ENCODE measurements around the gene CLTC.

CLTC gene

DNA sequence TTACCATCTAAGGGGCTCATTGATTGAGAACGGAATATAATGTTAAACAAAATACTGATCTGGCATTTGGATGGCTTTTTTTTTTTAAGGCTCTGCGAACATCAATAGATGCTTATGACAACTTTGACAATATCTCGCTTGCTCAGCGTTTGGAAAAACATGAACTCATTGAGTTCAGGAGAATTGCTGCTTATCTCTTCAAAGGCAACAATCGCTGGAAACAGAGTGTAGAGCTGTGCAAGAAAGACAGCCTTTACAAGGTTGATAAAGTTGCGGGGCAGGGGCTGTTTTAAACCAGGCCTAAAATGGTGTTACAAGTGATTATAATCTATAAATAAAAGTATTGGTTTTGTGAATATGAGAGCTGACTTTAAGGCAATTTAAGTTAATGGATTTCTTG is 65.3 kb downstream of the CLTC start:
- no peak for DNase-seq

DNA sequence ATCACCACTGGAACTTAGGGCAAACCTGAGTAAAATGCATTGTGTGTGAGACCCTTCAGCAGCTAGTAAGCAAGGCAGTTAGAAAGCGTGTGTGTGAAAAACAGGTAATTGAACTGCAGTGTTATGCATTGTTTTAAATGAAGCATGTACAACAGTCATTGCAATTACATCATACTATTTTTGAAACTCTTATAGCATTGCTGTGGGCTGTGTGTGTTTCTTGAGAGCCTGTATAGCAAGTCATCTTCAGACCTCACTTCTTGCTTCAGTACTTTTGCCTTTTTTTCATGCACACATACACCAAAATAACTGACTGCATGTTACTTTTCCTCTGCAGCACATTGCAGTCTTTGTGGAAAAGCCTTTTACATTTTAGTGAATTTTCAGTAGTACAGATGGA is 68.3 kb downstream of the CLTC start:
- no peak for DNase-seq

DNA sequence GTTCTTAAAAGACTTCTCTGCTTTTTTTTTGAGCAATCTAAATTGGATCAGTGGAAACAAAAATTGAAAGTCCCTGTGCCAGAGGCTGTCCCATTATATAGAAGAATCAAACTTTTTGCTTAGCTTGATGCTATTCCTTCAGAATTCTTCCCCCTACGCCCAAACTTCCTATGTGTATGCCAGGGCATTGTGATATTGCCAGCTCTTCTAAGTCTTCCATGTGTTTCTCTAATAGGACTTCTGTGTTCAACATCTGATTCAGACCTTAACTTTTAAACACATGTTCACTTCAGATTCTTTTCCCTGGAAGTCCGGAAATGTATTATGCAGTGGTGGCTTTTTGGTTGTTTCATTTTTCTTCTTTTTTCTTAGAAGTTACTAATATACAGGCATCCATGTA is 68.8 kb downstream of the CLTC start:
- DNase-seq: no peak

DNA sequence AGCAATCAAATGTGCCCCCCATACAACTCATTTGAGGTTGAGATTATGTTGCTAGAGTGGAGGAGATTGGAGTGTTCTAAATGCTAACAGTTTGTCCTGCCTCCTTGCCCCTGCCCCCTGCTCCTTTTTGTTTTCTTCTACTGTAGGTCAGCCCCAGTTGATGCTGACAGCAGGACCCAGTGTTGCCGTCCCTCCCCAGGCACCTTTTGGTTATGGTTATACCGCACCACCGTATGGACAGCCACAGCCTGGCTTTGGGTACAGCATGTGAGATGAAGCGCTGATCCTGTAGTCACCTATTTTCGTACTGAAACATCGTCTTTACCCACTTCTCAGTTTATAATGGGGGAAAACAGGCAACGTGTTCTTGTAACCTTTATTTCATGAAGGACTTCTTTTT is 73.9 kb downstream of the CLTC start:
- DNase-seq: no peak

DNA sequence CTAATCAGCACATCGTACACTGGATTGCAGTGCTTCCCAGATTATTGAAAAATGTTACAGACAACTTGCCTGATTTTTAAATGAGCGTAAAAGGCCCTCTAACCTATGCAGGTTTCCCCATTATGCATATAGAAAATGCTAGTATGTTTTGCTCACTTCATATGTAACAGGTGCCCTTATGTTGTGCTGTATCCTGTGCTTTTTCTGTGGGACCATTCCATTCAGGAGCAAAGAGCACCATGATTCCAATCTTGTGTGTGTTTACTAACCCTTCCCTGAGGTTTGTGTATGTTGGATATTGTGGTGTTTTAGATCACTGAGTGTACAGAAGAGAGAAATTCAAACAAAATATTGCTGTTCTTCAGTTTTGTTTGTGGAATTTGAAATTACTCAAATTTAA is 74.6 kb downstream of the CLTC start:
- no peak for DNase-seq

DNA sequence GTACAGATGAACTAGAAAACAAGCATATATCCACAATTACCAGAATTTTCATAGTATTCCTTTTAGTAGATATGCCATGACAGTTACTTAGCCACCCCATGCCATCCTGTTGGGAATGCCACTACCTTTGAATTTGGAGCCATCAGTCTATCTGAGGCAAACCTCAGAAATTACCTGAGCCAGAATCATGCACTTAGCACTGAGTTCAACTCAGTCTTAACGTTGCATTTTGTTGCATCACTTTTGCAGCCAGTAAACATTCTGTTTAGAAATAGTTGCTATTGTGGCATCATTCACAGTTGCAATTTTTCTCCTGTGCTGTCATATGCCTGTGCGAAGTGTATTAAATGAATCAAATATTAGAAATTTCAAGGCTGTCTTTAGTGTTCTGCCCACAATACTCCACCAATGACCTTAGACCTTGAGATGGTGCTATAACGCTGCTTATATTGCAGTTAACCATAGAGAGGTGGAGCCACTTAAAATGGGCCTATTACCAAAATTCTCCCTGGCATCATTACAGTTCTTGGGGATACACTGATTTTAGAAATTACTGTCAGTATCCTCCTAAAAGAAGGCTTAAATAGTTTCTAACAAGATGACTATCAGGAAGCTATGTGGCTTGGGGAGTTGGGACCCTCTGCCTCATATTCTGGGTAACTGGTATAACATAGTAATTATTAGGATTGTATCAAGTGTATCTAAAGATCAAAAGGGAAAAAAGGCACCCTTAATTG is 76.4 kb downstream of the CLTC start:
- no peak for DNase-seq

DNA sequence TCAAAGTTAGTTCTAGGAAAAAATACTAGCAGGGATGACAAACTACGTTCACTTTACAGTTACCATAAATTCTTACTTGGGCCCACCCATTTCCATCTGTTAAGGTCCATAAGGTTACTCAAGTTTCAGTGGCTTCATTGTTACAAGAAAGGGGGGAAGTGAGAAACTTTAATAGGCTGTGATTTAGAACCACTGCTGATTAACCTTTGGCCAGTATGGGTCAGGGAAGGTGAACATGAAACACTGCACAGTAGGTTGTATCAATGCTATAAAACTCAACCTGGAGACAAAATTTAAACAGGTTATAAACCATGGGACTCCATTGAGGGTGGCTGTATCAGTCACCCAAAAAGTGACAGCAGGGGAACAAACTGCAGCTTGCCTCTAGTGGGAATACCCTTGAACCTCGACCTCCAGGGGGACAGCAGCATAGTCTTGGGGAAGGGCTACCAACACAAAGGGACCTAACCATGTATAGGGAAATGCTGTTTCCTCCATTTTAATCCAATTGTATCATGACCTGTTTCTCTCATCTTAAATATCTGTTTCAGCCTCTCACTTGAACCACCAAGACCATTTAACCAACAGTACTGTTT is 77.1 kb downstream of the CLTC start:
- DNase-seq: no peak

DNA sequence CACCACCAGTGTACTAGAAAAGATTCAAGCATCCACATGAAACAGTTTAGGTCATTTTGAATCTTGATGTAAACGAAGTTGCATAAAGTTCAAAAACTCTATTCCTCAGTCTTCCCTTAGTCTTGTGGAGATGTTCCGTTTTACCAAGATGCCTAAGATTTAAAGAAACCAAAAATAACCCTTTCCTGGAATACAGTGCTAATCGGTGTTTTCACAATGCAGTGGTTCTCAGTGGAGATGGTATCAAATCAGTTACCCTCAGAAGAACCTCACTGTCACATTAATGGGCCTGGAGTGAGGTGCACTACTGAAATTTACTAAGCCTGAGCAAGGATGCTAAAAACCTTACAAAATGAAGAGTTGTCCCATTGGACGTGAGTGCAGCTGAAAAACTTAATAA is 78.4 kb downstream of the CLTC start:
- no peak for DNase-seq

DNA sequence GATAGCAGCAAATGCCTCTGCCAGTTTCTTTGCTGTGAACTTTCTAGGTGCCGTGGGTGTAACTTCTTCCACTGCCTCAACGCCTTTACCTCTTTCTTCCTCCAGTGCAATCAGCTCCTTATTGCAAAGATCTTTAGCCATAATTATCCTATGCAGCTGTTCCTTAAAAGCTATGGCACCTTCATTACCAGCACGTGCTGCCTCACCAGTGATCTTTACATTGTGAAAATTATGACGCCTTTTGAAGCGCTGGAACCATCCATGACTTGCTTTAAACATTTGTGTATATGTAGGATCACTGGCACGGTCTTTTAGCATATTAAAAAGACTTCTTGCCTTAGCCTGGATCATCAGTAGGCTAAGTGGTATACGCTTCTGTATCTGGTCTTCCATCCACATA is 79.5 kb downstream of the CLTC start:
- DNase-seq: no peak

DNA sequence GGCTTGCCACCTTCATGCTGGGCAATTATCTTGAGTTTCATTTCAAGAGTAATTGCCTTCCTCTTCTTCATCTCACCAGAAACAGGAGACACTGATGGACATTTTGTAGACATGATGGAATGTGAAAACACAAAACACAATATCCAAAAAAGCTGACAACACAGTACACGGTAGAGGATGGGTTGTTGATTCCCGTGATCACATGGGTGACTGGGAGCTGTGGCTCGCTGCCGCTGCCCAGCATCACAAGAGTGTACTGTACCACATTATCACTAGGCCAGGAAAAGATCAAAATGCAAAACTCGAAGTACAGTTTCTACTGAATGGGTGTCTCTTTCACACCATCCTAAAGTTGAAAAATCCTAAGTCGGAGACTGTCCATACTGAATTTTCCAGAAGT is 80.1 kb downstream of the CLTC start:
- no peak for DNase-seq

DNA sequence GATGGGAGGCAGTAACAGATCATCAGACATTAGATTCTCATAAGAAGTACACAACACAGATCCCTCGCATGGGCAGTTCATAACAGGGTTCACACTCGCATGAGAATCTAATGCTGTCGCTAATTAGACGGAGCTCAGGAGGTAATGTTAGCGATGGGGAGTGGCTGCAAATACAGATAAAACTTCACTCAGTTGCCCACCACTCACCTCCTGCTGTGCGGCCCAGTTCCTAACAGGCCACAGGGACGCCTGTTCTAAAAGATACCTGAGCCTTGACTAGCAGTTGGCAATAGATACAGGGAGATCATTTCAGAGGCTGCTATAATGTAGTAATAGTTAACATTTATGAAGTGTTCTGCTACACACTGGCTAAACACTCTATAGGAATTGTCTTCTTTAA is 82.6 kb downstream of the CLTC start:
- DNase-seq: no peak

DNA sequence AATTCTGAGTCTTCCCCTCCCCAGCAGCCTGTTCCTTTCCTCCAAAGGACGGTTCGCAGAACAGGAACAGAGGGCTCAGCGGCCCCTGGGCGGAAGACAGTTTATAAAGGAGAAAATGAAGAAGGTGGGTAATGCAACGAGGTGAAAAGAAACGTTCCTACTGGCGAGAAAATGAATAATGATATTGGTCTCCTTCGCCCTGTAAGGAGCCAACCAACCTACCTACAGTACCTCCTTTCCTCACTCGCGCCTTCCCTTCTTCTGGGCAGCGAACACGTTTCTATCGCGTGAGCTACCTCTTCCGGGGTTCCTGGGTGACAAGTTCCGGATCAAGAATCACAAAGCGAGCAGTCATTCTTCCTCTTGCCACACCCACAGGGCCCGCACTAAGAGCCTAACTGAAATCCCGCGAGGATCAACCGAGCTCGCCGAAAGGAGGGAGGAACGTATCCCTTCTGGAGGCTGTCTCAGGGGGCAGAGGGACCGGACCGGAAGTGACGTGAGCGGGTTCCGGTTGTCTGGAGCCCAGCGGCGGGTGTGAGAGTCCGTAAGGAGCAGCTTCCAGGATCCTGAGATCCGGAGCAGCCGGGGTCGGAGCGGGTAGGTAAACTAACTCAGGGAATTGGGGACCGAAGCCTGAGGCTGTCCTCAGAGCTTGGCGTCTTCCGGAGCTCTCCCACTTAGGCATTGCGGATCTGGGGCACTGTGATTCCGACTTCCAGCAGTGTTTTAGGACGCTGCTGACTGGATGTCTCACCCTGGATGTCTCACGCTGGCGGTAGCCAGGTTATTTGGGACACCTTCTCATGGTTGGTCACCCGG is 87.7 kb downstream of the CLTC start, which contains the start of the genes PTRH2 and VMP1:
TSS of gene PTRH2 (minus strand) at position 282 of the 822 bp plus-strand sequence. CDS start 9,452 bp downstream, outside the sequence.
TSS of gene VMP1 (plus strand) at position 506 of the 822 bp plus-strand sequence. CDS start 23,793 bp downstream, outside the sequence.
- peak; percentile 95 for DNase-seq

DNA sequence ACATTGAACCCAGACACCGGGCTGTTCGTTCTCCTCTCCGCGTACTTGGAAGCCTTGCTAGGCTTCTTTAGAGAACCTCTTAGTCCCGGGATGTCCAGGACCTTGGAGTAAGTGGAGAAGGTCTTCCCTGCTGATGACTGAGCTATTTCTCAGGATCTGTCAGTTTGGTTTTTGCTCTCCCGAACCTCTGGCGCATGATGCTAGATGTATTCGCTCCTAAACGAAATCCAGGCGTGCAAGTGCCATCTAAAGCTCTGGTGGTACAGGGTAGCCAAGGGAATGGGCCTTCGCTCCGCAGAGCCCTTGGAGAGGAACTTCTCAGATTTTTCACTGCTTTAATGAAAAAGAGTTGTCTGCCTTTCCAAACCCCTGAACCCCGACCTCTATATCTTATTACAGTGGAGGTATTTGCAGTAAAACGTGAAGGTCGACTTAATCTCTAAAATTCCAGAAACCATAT is 88.3 kb downstream of the CLTC start:
- DNase-seq: no peak

DNA sequence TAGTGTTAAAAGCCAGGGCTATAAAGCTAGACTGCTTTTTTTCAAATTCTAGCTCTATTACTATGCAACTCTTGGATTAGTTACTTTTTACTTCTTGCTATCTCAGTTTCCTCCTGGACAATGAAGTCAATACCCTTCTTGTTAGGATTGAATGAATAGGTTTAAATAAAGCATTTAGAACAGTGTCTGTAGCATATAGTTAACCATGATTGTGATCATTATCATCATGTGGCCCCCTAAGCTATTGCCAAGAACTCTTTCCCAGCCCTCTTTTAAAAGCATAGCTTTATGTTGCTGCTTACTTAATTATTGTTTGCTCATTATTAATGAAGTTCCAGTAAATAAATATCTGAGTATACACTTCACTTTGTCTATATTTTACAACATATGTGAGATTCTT is 92.2 kb downstream of the CLTC start:
- DNase-seq: no peak

DNA sequence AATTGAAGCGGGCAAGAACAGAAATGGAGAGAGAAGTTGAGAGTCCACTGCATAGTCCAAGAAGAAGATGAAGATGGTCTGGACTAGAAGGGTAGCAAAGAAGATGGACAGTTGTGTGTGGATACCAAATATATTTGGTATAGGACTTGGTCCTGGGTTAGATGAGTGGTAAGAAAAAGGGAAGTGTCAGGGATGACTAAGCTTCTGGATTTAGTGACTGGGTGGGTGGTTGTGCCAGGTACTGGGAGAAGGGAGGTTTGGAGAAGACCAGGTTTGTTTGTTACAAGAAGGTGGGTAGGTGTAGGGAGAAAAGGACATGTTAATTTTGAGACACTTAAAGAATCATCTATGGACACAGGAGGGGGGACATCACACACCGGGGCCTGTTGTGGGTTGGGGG is 93.2 kb downstream of the CLTC start:
- DNase-seq: no peak

DNA sequence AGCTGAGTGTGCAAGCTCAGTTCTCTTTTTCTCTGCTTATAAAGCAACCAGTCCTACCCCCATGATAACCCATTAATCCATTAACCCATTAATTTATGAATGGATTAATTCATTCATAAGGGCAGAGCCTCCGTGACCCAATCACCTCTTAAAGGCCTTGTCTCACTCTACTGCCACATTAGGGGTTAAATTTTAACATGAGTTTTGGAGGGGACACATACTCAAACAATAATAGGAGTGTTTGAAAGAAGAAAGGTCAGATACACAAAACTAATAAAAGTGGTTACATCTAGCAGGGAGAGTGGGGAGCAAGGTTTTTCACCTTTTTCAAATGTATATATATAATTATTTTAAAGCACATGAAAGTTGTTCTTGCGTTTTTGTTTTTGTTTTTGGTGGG is 94.6 kb downstream of the CLTC start:
- DNase-seq: no peak

DNA sequence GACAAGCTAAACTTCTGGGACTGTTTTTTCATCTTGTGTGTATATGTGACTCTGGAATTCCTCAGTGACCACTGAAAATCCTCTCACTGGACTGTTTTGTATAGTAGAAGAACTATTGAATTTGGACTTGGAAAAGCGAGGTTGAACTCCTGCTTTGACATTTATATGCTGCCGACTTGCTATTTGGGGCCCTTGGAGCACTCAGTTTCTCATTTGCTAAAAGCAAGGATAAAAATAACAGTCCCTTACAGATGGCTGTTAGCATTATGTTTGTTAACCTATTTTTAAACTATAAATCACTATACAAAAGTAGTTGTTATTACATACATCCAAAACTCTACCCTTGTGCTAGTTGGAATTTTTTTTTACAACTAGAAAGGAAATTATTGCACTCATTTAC is 96.7 kb downstream of the CLTC start:
- no peak for DNase-seq

DNA sequence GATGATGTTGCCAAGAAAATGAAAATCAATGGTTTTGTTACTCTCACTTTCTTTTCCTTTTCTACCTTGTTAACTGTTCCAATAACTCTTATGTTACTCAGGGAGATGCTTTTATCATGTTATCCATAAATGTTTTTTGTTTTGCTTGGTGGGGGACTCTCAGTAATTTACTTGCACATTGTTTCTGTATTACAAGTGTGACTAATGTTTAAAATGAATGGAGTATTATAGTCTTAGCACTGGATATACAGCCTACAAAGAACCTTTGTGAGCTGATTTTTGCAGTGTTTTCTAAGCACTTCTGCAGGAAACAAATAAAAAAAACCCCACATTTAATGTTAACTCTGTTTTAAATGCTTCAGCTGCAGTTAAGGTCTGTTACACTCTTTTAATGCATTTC is 99.8 kb downstream of the CLTC start:
- no peak for DNase-seq

DNA sequence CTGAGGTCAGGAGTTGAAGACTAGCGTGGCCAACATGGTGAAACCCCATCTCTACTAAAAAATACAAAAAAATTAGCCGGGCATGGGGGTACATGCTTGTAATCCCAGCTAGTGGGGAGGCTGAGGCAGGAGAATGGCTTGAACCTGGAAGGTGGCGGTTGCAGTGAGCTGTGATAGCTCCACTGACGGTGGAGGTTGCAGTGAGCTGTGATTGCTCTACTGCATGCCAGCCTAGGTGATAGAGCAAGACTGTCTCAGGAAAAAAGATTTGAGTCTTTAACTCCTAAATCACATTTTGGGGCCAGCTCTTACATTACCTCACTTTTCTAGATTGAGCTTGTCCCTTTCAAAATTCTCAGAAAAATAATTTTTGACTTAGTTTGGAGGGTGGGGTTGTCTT is 102.9 kb downstream of the CLTC start:
- DNase-seq: no peak

DNA sequence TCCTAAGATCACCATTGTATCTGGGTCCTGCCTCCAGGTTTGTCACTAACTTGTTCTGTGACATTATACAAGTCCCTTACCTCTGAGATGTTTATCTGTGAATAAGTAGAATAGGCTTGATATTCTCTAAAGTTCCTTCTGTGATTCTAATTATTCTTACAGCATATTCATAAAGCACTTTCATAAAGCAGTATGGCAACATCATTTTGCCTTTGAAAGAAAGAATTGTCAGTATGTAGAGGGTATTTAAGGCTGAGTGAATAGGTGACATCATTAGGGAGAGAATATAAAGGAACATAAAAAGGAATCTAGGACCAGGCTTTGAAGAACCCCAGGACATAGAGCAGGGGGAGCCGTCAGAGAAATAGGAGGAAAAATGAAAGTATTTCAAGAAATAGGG is 103.3 kb downstream of the CLTC start:
- DNase-seq: no peak

DNA sequence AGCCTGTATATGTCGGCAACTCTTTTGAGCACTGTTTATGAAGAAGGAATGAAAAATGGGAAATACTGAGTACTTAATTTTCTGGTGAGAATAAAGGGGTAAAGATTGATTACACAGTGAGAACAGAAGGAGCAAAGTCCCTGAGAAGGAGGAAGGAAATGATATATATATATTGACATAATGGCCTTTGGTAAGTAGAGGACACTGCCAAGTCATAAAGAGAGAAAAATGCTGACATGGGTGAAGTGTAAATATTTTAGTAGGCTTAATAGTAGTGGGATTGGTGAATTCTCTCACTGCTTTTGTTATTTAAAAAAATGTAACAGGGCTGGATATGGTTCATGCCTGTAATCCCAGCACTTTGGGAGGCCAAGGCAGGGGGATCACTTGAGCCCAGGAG is 103.9 kb downstream of the CLTC start:
- DNase-seq: no peak

DNA sequence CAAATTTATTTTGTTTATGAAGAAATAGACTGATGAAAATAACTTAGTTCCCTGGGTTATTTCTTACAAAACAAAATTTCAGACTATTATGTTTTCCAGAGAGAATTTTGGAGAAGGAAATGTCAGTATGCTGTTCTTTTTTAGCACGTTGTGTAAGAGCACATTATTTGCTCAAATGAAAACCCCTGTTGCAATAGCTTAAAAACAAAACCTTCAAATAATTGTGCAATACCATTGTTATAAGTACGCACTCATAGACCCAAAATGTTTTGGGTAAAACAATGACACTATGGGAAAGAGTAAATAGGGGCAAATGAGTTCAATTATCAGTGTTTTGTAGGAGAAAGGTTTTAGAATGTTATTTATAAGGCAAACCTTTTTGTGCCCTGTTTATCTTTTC is 106.0 kb downstream of the CLTC start:
- no peak for DNase-seq

DNA sequence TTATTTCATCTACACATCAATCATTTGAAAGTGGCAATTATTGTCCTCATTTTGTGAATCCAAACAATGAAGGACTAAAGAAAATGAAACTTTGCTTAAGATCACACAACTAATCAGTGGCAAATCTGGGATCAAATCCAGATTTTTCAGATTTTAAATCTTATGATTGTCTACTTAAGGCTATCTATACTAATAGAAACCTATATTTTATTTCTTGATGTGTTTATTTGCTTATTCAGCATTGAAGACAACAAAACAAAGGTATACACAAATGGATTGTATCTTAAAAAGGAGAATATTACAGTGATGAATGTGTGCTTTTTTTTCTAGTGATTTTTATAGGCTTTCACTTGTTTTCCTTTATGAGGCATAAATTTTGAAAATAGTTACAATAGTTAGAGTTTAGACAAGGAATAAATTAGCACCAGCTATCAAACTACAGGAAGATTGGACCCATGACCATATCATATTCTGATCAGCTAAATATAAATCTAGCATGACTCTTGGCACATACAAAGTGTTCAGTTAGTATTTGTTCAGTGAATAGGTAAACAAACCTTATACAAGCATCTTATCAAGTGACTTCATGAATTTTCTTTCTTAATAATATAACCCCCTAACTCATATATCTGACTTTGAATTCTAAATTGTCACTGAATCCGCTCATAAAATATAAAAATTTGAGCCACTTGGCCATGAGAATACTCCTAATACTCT is 108.3 kb downstream of the CLTC start:
- DNase-seq: no peak

Data from NCI-H1417 treated with DMSO at 0.1 percent for 48 hours (cell line).